ENCODE results near the gene ARHGEF33. TPM values are rescaled to one million over a fixed set of nuclear protein-coding genes. Genes with fewer than 3 reads are reported as not detected.

ARHGEF33 gene
- total RNA-seq, 1 experiment from 2014 or later = 0.04 TPM

GRCh38 chr2:39013871-39014270 is 124.2 kb downstream of the ARHGEF33 start:
- H3K4me2 ChIP-seq (ENCODE audit: low read length) = no peak overlapping the region
- CTCF ChIA-PET = no interaction called here
- no peaks in the 10 kb centered on the region for H3K79me2 ChIP-seq (ENCODE audit: low read length)
- no peak for DNase-seq
- H3K4me3 ChIP-seq (ENCODE audit: low read length) = no peak overlapping the region
- no peaks in the 10 kb centered on the region for H3F3A ChIP-seq (ENCODE audit: low read length, unreplicated experiment)
- H3K4me1 ChIP-seq (ENCODE audit: insufficient read depth, low read length) = no peaks in the 10 kb centered on the region
- POLR2A ChIA-PET (ENCODE audit: unreplicated experiment) = interaction anchor here (0.8 kb wide), 1 partner anchor 166 kb away, joined by 4 read pairs; no protein-coding TSS in a partner anchor
- H3K36me3 ChIP-seq (ENCODE audit: low read depth, low read length) = peaks cover 21% of the 10 kb centered on the region
- no TSS peak for BruUV-seq (replicated peaks)
- no peak overlapping the region for H3K9ac ChIP-seq (ENCODE audit: low read length)
- H2AFZ ChIP-seq (ENCODE audit: low read length) = no peak overlapping the region
- no peaks in the 10 kb centered on the region for H3K9me3 ChIP-seq (ENCODE audit: low read length)
- no peak overlapping the region for H3K27ac ChIP-seq (ENCODE audit: low read length)
- no peak for TF ChIP-seq CTCF (conservative IDR thresholded peaks at IDR 0.05; ENCODE audit: low read depth, low read length)
- H3K9me2 ChIP-seq (replicated peaks; ENCODE audit: low read length) = no peaks in the 10 kb centered on the region
- no peaks in the 10 kb centered on the region for H4K20me1 ChIP-seq (ENCODE audit: low read length)
- no peak for ATAC-seq
- intact Hi-C loops (cut with micrococcal nuclease) = no loop called here
- H3K27me3 ChIP-seq (ENCODE audit: low read length) = no peaks in the 10 kb centered on the region

- intact Hi-C loops (cut with micrococcal nuclease) = no loop called here
- H3K9ac ChIP-seq (ENCODE audit: low read length) = no peak overlapping the region
- H3K79me2 ChIP-seq (ENCODE audit: low read length) = no peaks in the 10 kb centered on the region
- H3K9me3 ChIP-seq (ENCODE audit: low read length) = no peaks in the 10 kb centered on the region
- no TSS peak for BruUV-seq (replicated peaks)
- no peaks in the 10 kb centered on the region for H4K20me1 ChIP-seq (ENCODE audit: low read length)
- H3K4me1 ChIP-seq (ENCODE audit: insufficient read depth, low read length) = no peaks in the 10 kb centered on the region
- no peaks in the 10 kb centered on the region for H3F3A ChIP-seq (ENCODE audit: low read length, unreplicated experiment)
- POLR2A ChIA-PET (ENCODE audit: unreplicated experiment) = no interaction called here
- no peak overlapping the region for H3K4me2 ChIP-seq (ENCODE audit: low read length)
- no peak overlapping the region for H2AFZ ChIP-seq (ENCODE audit: low read length)
- no peak overlapping the region for H3K4me3 ChIP-seq (ENCODE audit: low read length)
- no peak overlapping the region for H3K27ac ChIP-seq (ENCODE audit: low read length)
- ATAC-seq (no peak), DNase-seq (no peak)
- H3K27me3 ChIP-seq (ENCODE audit: low read length) = no peaks in the 10 kb centered on the region
- no peaks in the 10 kb centered on the region for H3K9me2 ChIP-seq (replicated peaks; ENCODE audit: low read length)
- peaks cover 15% of the 10 kb centered on the region for H3K36me3 ChIP-seq (ENCODE audit: low read depth, low read length)
- CTCF ChIA-PET = no interaction called here
- TF ChIP-seq EZH2 (IDR thresholded peaks at IDR 0.05; ENCODE audit: low read length, unreplicated experiment) = no peak
- TF ChIP-seq CTCF (conservative IDR thresholded peaks at IDR 0.05; ENCODE audit: low read depth, low read length) = no peak
- no peak for TF ChIP-seq EZH2phosphoT487 (IDR thresholded peaks at IDR 0.05; ENCODE audit: borderline replicate concordance, low read length)
These were observed 125.7 kb downstream of the ARHGEF33 start for GRCh38 chr2:39015424-39015823.

- peaks cover 10% of the 10 kb centered on the region; the same call in 1 of the 2 replicates for H3K36me3 ChIP-seq (ENCODE audit: low read depth, low read length)
- ChIA-PET POLR2A (ENCODE audit: unreplicated experiment) (no interaction called here), CTCF (no interaction called here)
- TF ChIP-seq EZH2 (IDR thresholded peaks at IDR 0.05; ENCODE audit: low read length, unreplicated experiment) (no peak), EZH2phosphoT487 (IDR thresholded peaks at IDR 0.05; ENCODE audit: borderline replicate concordance, low read length) (no peak), CTCF (conservative IDR thresholded peaks at IDR 0.05; ENCODE audit: low read depth, low read length) (no peak)
- H3K9ac ChIP-seq (ENCODE audit: low read length) = no peak overlapping the region
- no peak for DNase-seq
- no TSS peak for BruUV-seq (replicated peaks)
- H3K9me3 ChIP-seq (ENCODE audit: low read length) = no peaks in the 10 kb centered on the region
- no peaks in the 10 kb centered on the region for H3K4me1 ChIP-seq (ENCODE audit: insufficient read depth, low read length)
- no peak for ATAC-seq
- H3K4me2 ChIP-seq (ENCODE audit: low read length) = no peak overlapping the region
- H2AFZ ChIP-seq (ENCODE audit: low read length) = no peak overlapping the region
- no peaks in the 10 kb centered on the region for H3F3A ChIP-seq (ENCODE audit: low read length, unreplicated experiment)
- no peaks in the 10 kb centered on the region for H3K27me3 ChIP-seq (ENCODE audit: low read length)
- no peaks in the 10 kb centered on the region for H3K9me2 ChIP-seq (replicated peaks; ENCODE audit: low read length)
- no peak overlapping the region for H3K4me3 ChIP-seq (ENCODE audit: low read length)
- H4K20me1 ChIP-seq (ENCODE audit: low read length) = no peaks in the 10 kb centered on the region
- no peak overlapping the region for H3K27ac ChIP-seq (ENCODE audit: low read length)
- no peaks in the 10 kb centered on the region for H3K79me2 ChIP-seq (ENCODE audit: low read length)
- intact Hi-C loops (cut with micrococcal nuclease) = no loop called here
These were observed 127.7 kb downstream of the ARHGEF33 start for GRCh38 chr2:39017334-39017733.

Measured in PC-3 (cell line).